GM12891 (cell line): ENCODE measurements around the gene ANKRD34A.
A peak's percentile ranks its signal among the peaks of the same experiment; 100 is the strongest.
"Not testable (repeated sequence)": the region's sequence is repeated elsewhere in the genome, so short reads cannot be mapped to it uniquely, and the experiment has no call there.

ENCODE experiments used
- DNase-seq: peaks from one replicate; pipeline ENCODE4 v3.0.0; 2011; ENCODE audit warnings: low spot score; ENCODE audit not compliant: insufficient read length
- FAIRE-seq: peaks from 2 replicates; lab custom pipeline; 2011; peaks lifted over from hg19 to GRCh38; lab: Jason Lieb, UNC
- PAX5 ChIP-seq: IDR thresholded peaks from 2 replicates; pipeline ENCODE4 v1.6.1; 2011; ENCODE audit warnings: low read length, moderate library complexity, mild to moderate bottlenecking; ENCODE audit not compliant: insufficient read depth, severe bottlenecking
- POLR2A ChIP-seq: IDR thresholded peaks from 2 replicates; pipeline ENCODE4 v1.6.1; 2011; ENCODE audit warnings: low read depth, low read length, control low read depth
- POLR2AphosphoS5 ChIP-seq: IDR thresholded peaks from 2 replicates; pipeline ENCODE4 v1.6.1; 2011; ENCODE audit warnings: low read depth, low read length, control low read depth
- POU2F2 ChIP-seq: IDR thresholded peaks from 2 replicates; pipeline ENCODE4 v1.6.1; 2011; ENCODE audit warnings: low read depth, mild to moderate bottlenecking, control low read depth, low read length, moderate library complexity
- SPI1 ChIP-seq: IDR thresholded peaks from 2 replicates; pipeline ENCODE4 v1.6.1; 2011; ENCODE audit warnings: low read depth, low read length, control low read depth
- TAF1 ChIP-seq: IDR thresholded peaks from 2 replicates; pipeline ENCODE4 v1.6.1; 2011; ENCODE audit warnings: low read depth, low read length, control low read depth

ANKRD34A gene

DNA sequence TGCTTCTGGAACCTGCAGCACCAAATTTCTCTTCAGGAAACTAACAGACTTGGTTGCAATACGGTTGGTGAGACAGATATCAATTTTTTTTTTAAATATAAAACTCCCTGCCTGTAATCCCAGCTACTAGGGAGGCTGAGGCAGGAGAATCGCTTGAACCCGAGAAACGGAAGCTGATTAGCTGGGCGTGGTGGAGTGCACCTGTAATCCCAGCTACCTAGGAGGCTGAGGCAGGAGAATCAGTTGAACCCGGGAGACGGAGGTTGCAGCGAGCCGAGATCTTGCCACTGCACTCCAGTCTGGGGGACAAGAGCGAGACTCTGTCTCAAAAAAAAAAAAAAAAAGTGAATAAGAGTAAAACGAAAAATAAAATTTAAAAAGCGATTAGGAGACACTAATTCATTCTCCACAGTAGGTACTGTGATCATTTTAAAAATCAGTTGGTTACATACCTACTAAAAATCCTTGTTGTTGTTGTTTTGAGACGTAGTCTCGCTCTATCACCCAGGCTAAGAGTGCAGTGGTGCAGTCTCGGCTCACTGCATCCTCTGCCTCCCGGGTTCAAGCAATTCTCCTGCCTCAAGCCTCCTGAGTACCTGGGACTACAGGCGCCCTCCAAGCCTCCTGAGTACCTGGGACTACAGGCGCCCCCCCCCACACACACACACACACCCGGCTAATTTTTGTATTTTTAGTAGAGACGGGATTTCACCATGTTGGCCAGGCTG lies 36.3 kb downstream of the ANKRD34A start:
- FAIRE-seq (no peak), DNase-seq (no peak)
- TF ChIP-seq PAX5 (no peak), TAF1 (no peak), POLR2A (peak; percentile 15; the same call in 1 of the 2 replicates)

DNA sequence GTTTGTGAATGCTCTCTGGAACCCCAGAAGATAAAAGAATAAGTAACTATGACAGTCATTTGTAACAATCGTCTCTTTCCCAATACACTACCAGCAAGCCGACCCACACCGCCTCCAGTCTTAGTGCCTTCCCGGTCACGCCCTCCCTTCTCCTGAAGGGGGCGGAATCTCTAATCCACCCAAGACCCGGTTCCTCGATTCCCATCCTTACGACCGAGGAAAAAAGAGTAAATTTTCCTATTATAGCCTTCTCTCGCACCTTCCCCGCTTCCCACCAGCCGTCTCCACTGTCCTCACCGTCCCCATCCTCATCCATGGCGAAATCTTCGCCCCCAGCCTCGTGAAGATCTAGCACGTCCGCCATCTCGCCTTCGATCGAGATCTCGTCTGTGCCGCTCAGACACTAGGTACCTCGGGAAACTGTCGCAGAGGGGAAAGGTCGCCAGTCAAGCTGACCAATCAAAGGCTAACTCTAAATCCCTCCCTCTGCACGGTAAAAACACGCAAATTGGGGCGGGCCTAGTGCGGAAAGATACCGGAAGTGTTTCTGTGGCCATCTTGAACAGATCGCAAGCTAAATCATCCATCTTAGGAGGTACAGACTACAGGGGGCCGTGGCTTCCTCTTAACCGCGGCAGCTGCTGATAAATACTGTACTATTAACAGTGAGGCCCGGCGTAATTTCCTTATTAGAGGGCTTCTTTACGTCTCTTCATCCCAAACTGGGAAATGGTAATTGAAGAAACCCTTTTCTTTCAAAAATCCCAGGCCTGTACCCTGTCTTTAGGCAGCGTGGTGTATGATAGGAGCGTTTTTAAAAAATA lies 37.1 kb downstream of the ANKRD34A start, which contains the start of gene RBM8A:
RBM8A (minus strand) TSS at position 422 of the 824 bp plus-strand sequence; CDS start at position 364, 58 bp downstream.
- TF ChIP-seq PAX5 = no peak
- peak; percentile 97 for TF ChIP-seq POLR2A
- peak; percentile 78 for TF ChIP-seq POU2F2
- TF ChIP-seq TAF1 = peak; percentile 93
- TF ChIP-seq POLR2AphosphoS5 = peak; percentile 97
- TF ChIP-seq SPI1 = peak; percentile 52; the same call in 1 of the 2 replicates
- FAIRE-seq = peak; percentile 95

DNA sequence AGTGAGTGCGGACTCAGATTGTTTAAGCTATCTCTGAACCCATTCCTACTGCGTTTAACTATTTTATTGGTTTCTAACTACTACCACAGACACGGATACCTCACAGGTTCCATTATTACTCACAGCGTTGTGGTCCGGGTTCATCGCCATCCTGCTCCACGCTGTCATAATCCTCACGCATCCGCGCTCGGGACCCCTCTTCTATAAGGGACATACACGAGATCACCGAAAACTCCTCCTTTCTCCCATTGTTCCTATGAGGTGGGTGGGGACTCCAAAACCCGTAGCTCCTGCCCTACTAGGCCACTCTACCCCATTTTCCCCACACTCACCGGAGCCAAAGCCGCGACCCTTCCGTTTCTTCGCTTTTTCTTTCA lies 37.7 kb downstream of the ANKRD34A start:
- no peak for FAIRE-seq
- TF ChIP-seq SPI1 (no peak), POU2F2 (no peak), PAX5 (no peak), POLR2AphosphoS5 (no peak), POLR2A (no peak), TAF1 (no peak)
- no peak for DNase-seq

More for the DNA sequence above, 37.1 kb downstream of the ANKRD34A start, which contains the start of gene RBM8A:
- peak; percentile 62 for DNase-seq

DNA sequence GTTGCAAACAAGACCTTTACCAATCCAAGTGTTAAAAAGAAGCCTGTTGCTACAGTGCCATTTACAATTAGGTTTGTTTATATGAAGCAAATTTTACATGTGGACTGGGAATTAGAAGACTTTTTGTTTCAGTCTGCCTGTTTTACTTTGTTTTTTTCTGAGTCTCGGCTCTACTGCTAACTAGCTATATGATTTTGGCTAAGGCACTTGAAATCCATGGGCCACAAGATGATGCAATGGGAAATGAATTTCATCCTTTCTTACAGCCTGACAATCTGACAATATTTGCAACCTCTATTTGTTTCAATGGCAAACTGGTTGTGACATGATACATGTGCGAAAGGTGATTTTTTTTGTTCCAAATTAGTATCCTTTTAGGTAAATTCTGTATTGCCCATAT lies 42.1 kb downstream of the ANKRD34A start:
- DNase-seq = no peak
- FAIRE-seq = no peak
- TF ChIP-seq PAX5 = no peak
- no peak for TF ChIP-seq TAF1

DNA sequence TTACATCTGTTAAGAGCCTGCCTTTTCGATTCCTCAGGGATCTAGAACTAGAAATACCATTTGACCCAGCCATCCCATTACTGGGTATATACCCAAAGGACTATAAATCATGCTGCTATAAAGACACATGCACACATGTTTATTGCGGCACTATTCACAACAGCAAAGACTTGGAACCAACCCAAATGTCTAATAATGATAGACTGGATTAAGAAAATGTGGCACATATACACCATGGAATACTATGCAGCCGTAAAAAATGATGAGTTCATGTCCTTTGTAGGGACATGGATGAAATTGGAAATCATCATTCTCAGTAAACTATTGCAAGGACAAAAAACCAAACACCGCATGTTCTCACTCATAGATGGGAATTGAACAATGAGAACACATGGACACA lies 44.1 kb downstream of the ANKRD34A start:
- not testable (repeated sequence) for FAIRE-seq, DNase-seq

DNA sequence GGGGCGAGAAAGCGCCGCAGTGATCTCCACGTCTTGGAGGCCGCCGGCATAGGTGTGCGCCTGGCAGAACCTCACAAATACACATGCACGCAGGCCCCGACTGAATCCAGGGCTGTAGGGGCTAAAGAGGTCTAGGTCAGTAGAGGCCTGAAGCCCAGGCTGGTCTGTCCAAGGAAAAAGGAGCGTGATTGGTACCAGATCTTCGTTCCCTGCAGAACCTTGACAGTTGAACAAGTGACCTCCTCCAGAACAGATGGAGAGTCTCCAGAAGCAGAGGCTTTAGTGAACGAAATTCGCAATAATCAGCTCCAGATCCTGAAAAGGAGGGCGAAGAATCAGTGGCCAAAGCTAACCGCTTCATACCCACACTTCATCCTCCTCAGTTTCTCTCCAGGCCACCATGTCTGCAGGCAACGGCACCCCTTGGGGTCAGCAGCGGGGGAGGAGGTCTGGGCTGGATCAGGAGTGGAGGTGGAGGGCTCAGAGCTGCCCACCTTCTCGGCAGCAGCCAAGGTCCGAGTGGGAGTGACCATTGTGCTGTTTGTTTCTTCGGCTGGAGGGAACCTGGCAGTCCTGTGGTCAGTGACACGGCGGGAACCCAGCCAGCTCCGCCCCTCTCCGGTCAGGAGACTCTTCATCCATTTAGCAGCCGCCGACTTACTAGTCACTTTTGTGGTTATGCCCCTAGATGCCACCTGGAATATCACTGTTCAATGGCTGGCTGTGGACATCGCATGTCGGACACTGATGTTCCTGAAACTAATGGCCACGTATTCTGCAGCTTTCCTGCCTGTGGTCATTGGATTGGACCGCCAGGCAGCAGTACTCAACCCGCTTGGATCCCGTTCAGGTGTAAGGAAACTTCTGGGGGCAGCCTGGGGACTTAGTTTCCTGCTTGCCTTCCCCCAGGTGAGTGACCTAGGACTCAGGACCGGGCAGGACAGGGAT lies 45.1 kb downstream of the ANKRD34A start:
- FAIRE-seq (peak; percentile 54), DNase-seq (no peak)
- TF ChIP-seq POLR2AphosphoS5 (peak; percentile 58), TAF1 (no peak)

DNA sequence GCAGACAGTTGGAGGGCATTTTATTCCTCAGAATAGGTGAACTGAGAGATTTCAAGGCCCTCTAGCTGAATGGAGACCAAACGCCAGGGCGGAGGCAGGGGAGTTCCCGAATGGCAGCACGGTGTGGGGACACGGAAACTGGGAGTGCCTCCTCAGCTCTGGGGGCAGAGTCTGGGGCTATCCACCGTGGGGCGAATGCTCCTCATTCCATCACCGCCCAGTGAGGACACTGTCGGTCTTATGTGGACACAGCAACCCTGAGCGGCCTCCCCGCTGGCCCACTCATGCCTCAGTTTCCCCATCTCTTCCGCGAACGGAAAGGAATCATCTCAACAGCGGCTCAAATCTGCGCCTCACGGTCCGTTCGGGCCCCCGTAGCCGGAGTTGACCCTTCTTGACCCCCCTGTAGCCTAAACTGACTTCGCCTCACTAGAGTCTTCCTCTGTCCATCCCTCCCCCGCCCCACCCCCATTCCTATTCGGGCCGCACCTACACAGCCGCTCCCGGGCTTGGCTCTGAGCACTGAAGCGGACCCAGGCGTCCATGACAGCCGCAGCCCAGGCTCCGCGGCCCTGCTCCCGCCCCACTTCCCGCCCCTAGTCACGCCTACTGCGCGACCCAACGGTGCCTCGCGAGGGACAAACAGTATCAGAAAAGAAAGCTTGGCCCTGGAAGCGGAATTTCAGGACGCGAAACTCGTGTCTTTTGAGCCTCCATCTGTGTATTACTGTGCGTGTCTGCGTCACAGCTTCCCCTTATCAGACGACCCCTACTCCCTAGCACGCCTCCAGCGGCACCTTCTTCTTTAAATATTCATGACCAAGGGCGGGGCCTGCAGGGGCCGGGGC lies 46.0 kb downstream of the ANKRD34A start, which contains the start of gene PEX11B:
PEX11B (minus strand) TSS at position 574 of the 848 bp plus-strand sequence; CDS start at position 545, 29 bp downstream.
- peak; percentile 85 for DNase-seq
- peak; percentile 84 for FAIRE-seq
- peak; percentile 51; the same call in 1 of the 2 replicates for TF ChIP-seq POLR2A
- peak; percentile 73; the same call in 1 of the 2 replicates for TF ChIP-seq TAF1
- TF ChIP-seq POU2F2 = peak; percentile 84; the same call in 1 of the 2 replicates
- TF ChIP-seq PAX5 = peak; percentile 86
- TF ChIP-seq POLR2AphosphoS5 = no peak; the same call in none of the 2 replicates
- peak; percentile 53; the same call in 1 of the 2 replicates for TF ChIP-seq SPI1

DNA sequence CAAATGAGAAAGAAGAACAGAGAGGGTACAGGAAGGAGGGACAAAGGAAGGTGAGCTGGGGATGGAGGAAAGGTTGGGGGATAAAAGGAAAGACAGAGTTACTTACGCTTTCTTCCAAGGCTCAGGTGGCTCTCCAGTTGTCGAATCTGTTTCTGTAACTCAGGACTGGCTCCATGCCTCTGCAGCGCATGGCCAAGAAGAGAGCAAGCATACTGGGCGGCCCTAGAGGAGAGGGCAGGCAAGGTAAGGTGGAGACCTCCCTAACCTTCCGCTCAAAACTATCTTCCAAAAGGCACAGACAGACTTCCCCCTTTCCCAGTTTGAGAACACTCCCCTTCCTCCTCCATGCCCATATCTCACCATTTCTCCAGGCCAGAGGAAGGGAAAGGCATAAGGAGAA lies 46.8 kb downstream of the ANKRD34A start:
- TF ChIP-seq POU2F2 = no peak
- 0 out of 2 replicates have a peak, but pooled peaks have one; percentile 9 for TF ChIP-seq SPI1
- no peak for TF ChIP-seq POLR2A
- TF ChIP-seq PAX5 = no peak
- no peak for TF ChIP-seq POLR2AphosphoS5
- TF ChIP-seq TAF1 = no peak
- FAIRE-seq = peak; percentile 5
- DNase-seq = no peak

DNA sequence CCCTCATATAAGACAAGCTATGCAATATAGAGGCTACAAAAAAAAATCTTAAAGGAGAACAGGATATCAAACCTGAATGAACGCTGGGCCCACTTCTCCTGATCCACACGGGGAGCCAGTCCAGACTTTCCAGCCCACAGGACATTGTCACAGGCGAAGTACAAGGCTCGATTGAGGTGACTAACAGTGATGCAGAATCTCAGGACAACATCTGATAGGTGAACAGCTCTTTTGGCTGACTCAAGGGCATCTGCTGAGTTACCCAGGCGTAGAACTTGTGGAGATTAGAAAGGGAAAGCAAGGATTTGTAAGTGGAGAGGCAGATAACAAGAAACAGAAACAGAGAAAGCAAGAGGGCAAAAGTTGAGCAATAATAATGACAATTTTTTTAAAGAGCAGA lies 47.6 kb downstream of the ANKRD34A start:
- DNase-seq (no peak), FAIRE-seq (no peak)
- TF ChIP-seq TAF1 (no peak), PAX5 (no peak), SPI1 (no peak), POLR2AphosphoS5 (no peak), POU2F2 (no peak), POLR2A (no peak)
